HG02885 (cell line): ENCODE data around the gene GOLGA6B.
A peak's percentile ranks its signal among the peaks of the same experiment; 100 is the strongest.
"Not testable (repeated sequence)": the region's sequence is repeated elsewhere in the genome, so short reads cannot be mapped to it uniquely, and the experiment has no call there.

Source experiments
- ATAC-seq: cut with Tn5 transposase; IDR thresholded peaks from one replicate; pipeline ENCODE4 v1.9.1; 2021; ENCODE audit warnings: mild to moderate bottlenecking; ENCODE audit not compliant: unreplicated experiment, poor library complexity

GOLGA6B gene

GRCh38 chr15:72654397-72654796, at the start of gene GOLGA6B:
TSS of gene GOLGA6B (plus strand) at chr15:72654697. CDS start at chr15:72654738, 41 bp downstream.
- ATAC-seq, result not testable (repeated sequence)

GRCh38 chr15:72604794-72605193, 49.7 kb upstream of the GOLGA6B start:
- no peak for ATAC-seq

- not testable (repeated sequence) for ATAC-seq
These were observed 46.4 kb upstream of the GOLGA6B start for GRCh38 chr15:72608084-72608483.

GRCh38 chr15:72609862-72610261, 44.6 kb upstream of the GOLGA6B start:
- ATAC-seq, result no peak

GRCh38 chr15:72612324-72612723, 42.2 kb upstream of the GOLGA6B start:
- not testable (repeated sequence) for ATAC-seq

GRCh38 chr15:72614810-72615532, 39.5 kb upstream of the GOLGA6B start:
- no peak for ATAC-seq

GRCh38 chr15:72615533-72616233, 38.8 kb upstream of the GOLGA6B start:
- ATAC-seq, result not testable (repeated sequence)

GRCh38 chr15:72616491-72617210, 37.8 kb upstream of the GOLGA6B start:
- no peak for ATAC-seq

GRCh38 chr15:72623854-72624253, 30.6 kb upstream of the GOLGA6B start:
- not testable (repeated sequence) for ATAC-seq

- ATAC-seq, result not testable (repeated sequence)
These were observed 28.3 kb upstream of the GOLGA6B start for GRCh38 chr15:72626153-72626552.

GRCh38 chr15:72628249-72629067, 26.0 kb upstream of the GOLGA6B start:
- ATAC-seq, result not testable (repeated sequence)

- ATAC-seq, result not testable (repeated sequence)
These were observed 25.4 kb upstream of the GOLGA6B start for GRCh38 chr15:72629068-72629570.

GRCh38 chr15:72636519-72637282, 17.8 kb upstream of the GOLGA6B start:
- peak; percentile 80 for ATAC-seq

- not testable (repeated sequence) for ATAC-seq
These were observed 14.6 kb upstream of the GOLGA6B start for GRCh38 chr15:72639759-72640483.

- ATAC-seq, result not testable (repeated sequence)
These were observed 12.2 kb upstream of the GOLGA6B start for GRCh38 chr15:72642271-72642670.

- not testable (repeated sequence) for ATAC-seq
These were observed 5.8 kb upstream of the GOLGA6B start for GRCh38 chr15:72648631-72649253.

- not testable (repeated sequence) for ATAC-seq
These were observed 1.5 kb downstream of the GOLGA6B start for GRCh38 chr15:72656014-72656413.

- not testable (repeated sequence) for ATAC-seq
These were observed 6.6 kb downstream of the GOLGA6B start for GRCh38 chr15:72661081-72661480.
